Activated T-cell treated with anti-CD3 and anti-CD28 coated beads, Interleukin-2, amount 50 U/mL, for 72 hours (primary cell): ENCODE results near the gene OSCP1. TPM values are rescaled to one million over a fixed set of nuclear protein-coding genes. Genes with fewer than 3 reads are reported as not detected.

ENCODE experiments used
- ATAC-seq, 2 donors: fragments of 150-1000 bp; cut with Tn5 transposase; replicated peaks in 1 of 2; 2 replicates each; pipeline ENCODE4 v1.10.0; 2021; ENCODE audit warnings: moderate library complexity in 2 of 2, mild to moderate bottlenecking in 1 of 2
- DNase-seq, 2 donors: peaks; one replicate each; pipeline ENCODE4 v3.0.0; 2021 to 2022; ENCODE audit warnings: mixed read lengths in 1 of 2
- H3K27ac Mint-ChIP-seq: one replicate; pipeline ENCODE4 v1.8.0; 2022; ENCODE audit warnings: mild to moderate bottlenecking, moderate library complexity, mixed read lengths
- H3K27me3 Mint-ChIP-seq: one replicate; pipeline ENCODE4 v1.8.0; 2022; ENCODE audit warnings: low read depth, mixed read lengths
- H3K36me3 Mint-ChIP-seq, 2 donors: one replicate each; pipeline ENCODE4 v1.8.0; 2022; ENCODE audit warnings: mixed read lengths in 2 of 2, mild to moderate bottlenecking in 1 of 2; ENCODE audit not compliant: insufficient read depth in 2 of 2
- H3K4me1 Mint-ChIP-seq: one replicate; pipeline ENCODE4 v1.8.0; 2022; ENCODE audit warnings: low read depth, mixed read lengths
- H3K4me3 Mint-ChIP-seq, 2 donors: one replicate each; pipeline ENCODE4 v1.8.0; 2022; ENCODE audit warnings: mild to moderate bottlenecking in 2 of 2, mixed read lengths in 2 of 2, moderate library complexity in 2 of 2
- H3K9me3 Mint-ChIP-seq, 2 donors: one replicate each; pipeline ENCODE4 v1.8.0; 2022; ENCODE audit warnings: mixed read lengths in 2 of 2
- total RNA-seq, 2 donors: library from RNA; stranded (reverse); gene quantifications; one replicate each; pipeline ENCODE4 v1.2.3, GENCODE V29; 2022

Gene OSCP1
- total RNA-seq, 2 donors from 2014 or later, result 1.4 to 2.1 TPM

- Mint-ChIP-seq H3K4me1 (peaks cover 62% of the 10 kb centered on the region), H3K36me3 (peaks cover 2 to 4% of the 10 kb centered on the region in 2 donors), H3K4me3 (no peak overlapping the region), H3K27me3 (no peaks in the 10 kb centered on the region), H3K27ac (peak overlapping the region; percentile 66), H3K9me3 (no peaks in the 10 kb centered on the region)
- DNase-seq, result no peak
- ATAC-seq, result no peak
Measured at GRCh38 chr1:36377791-36378492, 72.3 kb downstream of the OSCP1 start.

GRCh38 chr1:36372617-36373016, 77.6 kb downstream of the OSCP1 start:
- Mint-ChIP-seq H3K4me1 (peaks cover 67% of the 10 kb centered on the region), H3K27me3 (no peaks in the 10 kb centered on the region), H3K4me3 (peak overlapping the region in 1 of 2 donors; percentile 92), H3K9me3 (no peaks in the 10 kb centered on the region), H3K36me3 (peaks cover 0 to 3% of the 10 kb centered on the region in 2 donors), H3K27ac (peak overlapping the region; percentile 97)
- DNase-seq, result no peak
- no peak for ATAC-seq

GRCh38 chr1:36369061-36369861, 81.0 kb downstream of the OSCP1 start:
- DNase-seq (peak; percentile 81 to 84), ATAC-seq (peak; percentile 22 to 38)
- no peak overlapping the region for H3K4me3 Mint-ChIP-seq
- no peak overlapping the region for H3K27ac Mint-ChIP-seq
- no peaks in the 10 kb centered on the region for H3K9me3 Mint-ChIP-seq
- H3K36me3 Mint-ChIP-seq, result peaks cover 2 to 11% of the 10 kb centered on the region in 2 donors
- H3K27me3 Mint-ChIP-seq, result no peaks in the 10 kb centered on the region
- H3K4me1 Mint-ChIP-seq, result peaks cover 77% of the 10 kb centered on the region

Other genes with a start within 250 kb of the OSCP1 start
- 100 to 1,000 TPM; 108 to 110 TPM for gene THRAP3, start 226.0 kb downstream of the OSCP1 start, total RNA-seq
- gene SH3D21, start 144.1 kb downstream of the OSCP1 start, total RNA-seq, result 10 to 100 TPM in 1 of 2 donors, 1 to 10 TPM in 1; 8.1 to 16.3 TPM
- gene EVA1B, start 126.8 kb downstream of the OSCP1 start, total RNA-seq, result 1 to 10 TPM; 8.0 to 9.4 TPM
- gene STK40, start 64.5 kb downstream of the OSCP1 start, total RNA-seq, result 10 to 100 TPM; 56.1 to 63.5 TPM
- gene LSM10, start 52.5 kb downstream of the OSCP1 start, total RNA-seq, result 10 to 100 TPM; 56.5 to 66.2 TPM
- gene MRPS15, start 13.9 kb upstream of the OSCP1 start, total RNA-seq, result 10 to 100 TPM; 71.7 to 74.5 TPM
- under 1 TPM; 0.30 to 0.79 TPM for gene CSF3R, start 32.5 kb upstream of the OSCP1 start, total RNA-seq